ENCODE measurements around the gene TRAF2.
"Not testable (repeated sequence)": the region's sequence is repeated elsewhere in the genome, so short reads cannot be mapped to it uniquely, and the experiment has no call there.

Gene TRAF2

DNA sequence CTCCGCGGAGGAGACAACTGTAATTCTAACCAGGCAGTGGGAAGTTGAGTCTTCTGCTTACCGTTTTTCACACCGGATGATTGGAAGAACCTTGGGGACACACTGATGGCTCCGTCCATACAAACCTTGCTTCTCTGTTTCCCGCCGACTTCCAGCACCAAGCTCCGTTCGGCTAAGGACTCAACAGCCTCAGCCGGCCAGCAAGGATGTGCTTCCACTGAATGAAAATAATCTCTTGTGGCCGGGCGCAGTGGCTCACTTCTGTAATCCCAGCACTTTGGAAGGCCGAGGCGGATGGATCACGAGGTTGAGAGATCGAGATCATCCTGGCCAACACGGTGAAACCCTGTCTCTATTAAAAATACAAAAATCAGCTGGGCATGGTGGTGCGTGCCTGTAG is 18.4 kb upstream of the TRAF2 start:
- H3K79me2 ChIP-seq, result peaks cover 4% of the 10 kb centered on the region
- no peak overlapping the region for H3K4me2 ChIP-seq (ENCODE audit: low read length)
- no peaks in the 10 kb centered on the region for H3K36me3 ChIP-seq (ENCODE audit: control insufficient read depth, insufficient read depth, low read length)
- H3K4me3 ChIP-seq (ENCODE audit: low read depth, low read length), result no peak overlapping the region
- no peak overlapping the region for H3K27ac ChIP-seq
- no peaks in the 10 kb centered on the region for H3K4me1 ChIP-seq
- H2AFZ ChIP-seq, result no peak overlapping the region
- no peak for TF ChIP-seq CTCF (IDR thresholded peaks at IDR 0.05)
- H3K9me3 ChIP-seq (ENCODE audit: control insufficient read depth, low read length), result no peaks in the 10 kb centered on the region
- H3K9ac ChIP-seq, result no peak overlapping the region
- no peaks in the 10 kb centered on the region for H3K27me3 ChIP-seq (ENCODE audit: control insufficient read depth, insufficient read depth, low read length)

- Histone ChIP-seq H2AFZ (no peak overlapping the region), H3K4me2 (ENCODE audit: low read length) (no peak overlapping the region), H3K4me3 (ENCODE audit: low read depth, low read length) (no peak overlapping the region), H3K4me1 (no peaks in the 10 kb centered on the region), H3K9me3 (ENCODE audit: control insufficient read depth, low read length) (no peaks in the 10 kb centered on the region), H3K9ac (no peak overlapping the region), H3K27ac (no peak overlapping the region), H3K79me2 (peaks cover 4% of the 10 kb centered on the region), H3K36me3 (ENCODE audit: control insufficient read depth, insufficient read depth, low read length) (no peaks in the 10 kb centered on the region), H3K27me3 (ENCODE audit: control insufficient read depth, insufficient read depth, low read length) (no peaks in the 10 kb centered on the region)
- TF ChIP-seq CTCF (IDR thresholded peaks at IDR 0.05), result no peak
Observed at GRCh38 chr9:136868644-136869043, 17.7 kb upstream of the TRAF2 start.

DNA sequence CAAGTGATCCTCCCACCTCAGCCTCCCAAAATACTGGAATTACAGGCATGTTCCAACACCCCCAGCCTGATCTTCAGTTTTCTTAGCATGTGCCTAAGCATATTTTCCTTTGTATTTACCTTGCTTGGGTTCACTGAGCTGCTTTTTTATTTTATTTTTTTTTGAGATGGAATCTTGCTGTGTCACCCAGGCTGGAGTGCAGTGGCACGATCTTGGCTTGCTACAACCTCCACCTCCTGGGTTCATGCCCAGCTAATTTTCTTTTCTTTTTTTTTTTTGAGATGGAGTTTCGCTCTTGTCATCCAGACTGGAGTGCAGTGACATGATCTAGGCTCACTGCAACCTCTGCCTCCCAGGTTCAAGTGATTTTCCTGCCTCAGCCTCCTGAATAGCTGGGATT is 16.7 kb upstream of the TRAF2 start:
- H3K27ac ChIP-seq; H3K4me3 ChIP-seq (ENCODE audit: low read depth, low read length); H2AFZ ChIP-seq; H3K4me2 ChIP-seq (ENCODE audit: low read length); H3K27me3 ChIP-seq (ENCODE audit: control insufficient read depth, insufficient read depth, low read length); H3K9ac ChIP-seq; H3K4me1 ChIP-seq; H3K36me3 ChIP-seq (ENCODE audit: control insufficient read depth, insufficient read depth, low read length); H3K9me3 ChIP-seq (ENCODE audit: control insufficient read depth, low read length); H3K79me2 ChIP-seq: not testable (repeated sequence)

- H3K9me3 ChIP-seq (ENCODE audit: control insufficient read depth, low read length), result no peaks in the 10 kb centered on the region
- no peaks in the 10 kb centered on the region for H3K36me3 ChIP-seq (ENCODE audit: control insufficient read depth, insufficient read depth, low read length)
- no peak overlapping the region for H3K27ac ChIP-seq
- no peak overlapping the region for H3K4me2 ChIP-seq (ENCODE audit: low read length)
- no peak overlapping the region for H2AFZ ChIP-seq
- H3K79me2 ChIP-seq, result no peaks in the 10 kb centered on the region
- no peak overlapping the region for H3K4me3 ChIP-seq (ENCODE audit: low read depth, low read length)
- H3K9ac ChIP-seq, result no peak overlapping the region
- H3K27me3 ChIP-seq (ENCODE audit: control insufficient read depth, insufficient read depth, low read length), result no peaks in the 10 kb centered on the region
- TF ChIP-seq CTCF (IDR thresholded peaks at IDR 0.05), result no peak
- H3K4me1 ChIP-seq, result no peaks in the 10 kb centered on the region
Observed at GRCh38 chr9:136875155-136875554, 11.2 kb upstream of the TRAF2 start.

- Histone ChIP-seq H3K9ac (no peak overlapping the region), H3K36me3 (ENCODE audit: control insufficient read depth, insufficient read depth, low read length) (no peaks in the 10 kb centered on the region), H3K79me2 (no peaks in the 10 kb centered on the region), H2AFZ (no peak overlapping the region), H3K27ac (no peak overlapping the region), H3K4me1 (no peaks in the 10 kb centered on the region), H3K4me2 (ENCODE audit: low read length) (no peak overlapping the region), H3K27me3 (ENCODE audit: control insufficient read depth, insufficient read depth, low read length) (no peaks in the 10 kb centered on the region), H3K9me3 (ENCODE audit: control insufficient read depth, low read length) (no peaks in the 10 kb centered on the region), H3K4me3 (ENCODE audit: low read depth, low read length) (no peak overlapping the region)
- TF ChIP-seq CTCF (IDR thresholded peaks at IDR 0.05), result no peak
Observed at GRCh38 chr9:136876476-136876875, 9.8 kb upstream of the TRAF2 start.

All from parathyroid adenoma (tissue), 2 donors.